GM12892 (cell line): ENCODE measurements around the gene PCED1B.

Experiments used
- POLR2A ChIP-seq: IDR thresholded peaks from 2 replicates; pipeline ENCODE4 v1.6.1; 2011; ENCODE audit warnings: low read depth, low read length, control low read depth
- POLR2AphosphoS5 ChIP-seq: IDR thresholded peaks from 2 replicates; pipeline ENCODE4 v1.6.1; 2011; ENCODE audit warnings: low read depth, low read length, control low read depth
- TAF1 ChIP-seq: IDR thresholded peaks from 2 replicates; pipeline ENCODE4 v1.6.1; 2011; ENCODE audit warnings: low read depth, mild to moderate bottlenecking, control low read depth, low read length, borderline replicate concordance

- TF ChIP-seq POLR2A (no peak), POLR2AphosphoS5 (no peak), TAF1 (no peak)
Measured at GRCh38 chr12:47095446-47096236, 16.2 kb downstream of the PCED1B start.
